ENCODE data around the gene TPCN1.

The TPCN1 gene

GRCh38 chr12:113185180-113186032 is 35.9 kb upstream of the TPCN1 start, which contains the start of the genes DDX54 and RITA1:
TSS of gene DDX54 (minus strand) at chr12:113185478. CDS start at chr12:113185451, 27 bp downstream.
TSS of gene RITA1 (plus strand) at chr12:113185721. CDS start at chr12:113186747, 1,026 bp downstream.
- Histone ChIP-seq H3K36me3 (ENCODE audit: insufficient read depth, low read length) (peaks cover 23% of the 10 kb centered on the region), H3K9me3 (ENCODE audit: low read length) (no peaks in the 10 kb centered on the region), H3K4me1 (ENCODE audit: insufficient read depth, low read length) (peaks cover 15% of the 10 kb centered on the region), H3K4me3 (ENCODE audit: low read length) (peak within 1 kb of the TSS; percentile 85), H3K27me3 (ENCODE audit: insufficient read depth, low read length) (no peaks in the 10 kb centered on the region), H2AFZ (ENCODE audit: low read depth, low read length) (peak within 1 kb of the TSS; percentile 86)

- Histone ChIP-seq H3K4me3 (ENCODE audit: low read length) (peak overlapping the region; percentile 85), H3K36me3 (ENCODE audit: insufficient read depth, low read length) (peaks cover 20% of the 10 kb centered on the region), H3K9me3 (ENCODE audit: low read length) (no peaks in the 10 kb centered on the region), H3K4me1 (ENCODE audit: insufficient read depth, low read length) (peaks cover 15% of the 10 kb centered on the region), H2AFZ (ENCODE audit: low read depth, low read length) (peak overlapping the region; percentile 86), H3K27me3 (ENCODE audit: insufficient read depth, low read length) (no peaks in the 10 kb centered on the region)
Observed at GRCh38 chr12:113186033-113186365, 35.3 kb upstream of the TPCN1 start.

GRCh38 chr12:113186666-113187325 is 34.5 kb upstream of the TPCN1 start:
- Histone ChIP-seq H3K9me3 (ENCODE audit: low read length) (no peaks in the 10 kb centered on the region), H3K4me1 (ENCODE audit: insufficient read depth, low read length) (peaks cover 15% of the 10 kb centered on the region), H3K36me3 (ENCODE audit: insufficient read depth, low read length) (peaks cover 26% of the 10 kb centered on the region), H2AFZ (ENCODE audit: low read depth, low read length) (no peak overlapping the region), H3K27me3 (ENCODE audit: insufficient read depth, low read length) (no peaks in the 10 kb centered on the region), H3K4me3 (ENCODE audit: low read length) (peak overlapping the region; percentile 85)

GRCh38 chr12:113189361-113189760 is 31.9 kb upstream of the TPCN1 start:
- Histone ChIP-seq H3K4me3 (ENCODE audit: low read length) (no peak overlapping the region), H2AFZ (ENCODE audit: low read depth, low read length) (no peak overlapping the region), H3K9me3 (ENCODE audit: low read length) (no peaks in the 10 kb centered on the region), H3K27me3 (ENCODE audit: insufficient read depth, low read length) (no peaks in the 10 kb centered on the region), H3K4me1 (ENCODE audit: insufficient read depth, low read length) (peaks cover 16% of the 10 kb centered on the region), H3K36me3 (ENCODE audit: insufficient read depth, low read length) (peaks cover 20% of the 10 kb centered on the region)

- Histone ChIP-seq H3K9me3 (ENCODE audit: low read length) (no peaks in the 10 kb centered on the region), H2AFZ (ENCODE audit: low read depth, low read length) (no peak overlapping the region), H3K4me3 (ENCODE audit: low read length) (no peak overlapping the region), H3K27me3 (ENCODE audit: insufficient read depth, low read length) (no peaks in the 10 kb centered on the region), H3K36me3 (ENCODE audit: insufficient read depth, low read length) (peaks cover 20% of the 10 kb centered on the region), H3K4me1 (ENCODE audit: insufficient read depth, low read length) (peaks cover 15% of the 10 kb centered on the region)
Observed at GRCh38 chr12:113190761-113191160, 30.5 kb upstream of the TPCN1 start.

- Histone ChIP-seq H3K4me1 (ENCODE audit: insufficient read depth, low read length) (peaks cover 11% of the 10 kb centered on the region), H3K27me3 (ENCODE audit: insufficient read depth, low read length) (no peaks in the 10 kb centered on the region), H3K9me3 (ENCODE audit: low read length) (no peaks in the 10 kb centered on the region), H3K4me3 (ENCODE audit: low read length) (no peak overlapping the region), H2AFZ (ENCODE audit: low read depth, low read length) (no peak overlapping the region), H3K36me3 (ENCODE audit: insufficient read depth, low read length) (peaks cover 20% of the 10 kb centered on the region)
Observed at GRCh38 chr12:113191227-113191626, 30.0 kb upstream of the TPCN1 start.

- peaks cover 4% of the 10 kb centered on the region for H3K4me1 ChIP-seq (ENCODE audit: insufficient read depth, low read length)
- no peaks in the 10 kb centered on the region for H3K27me3 ChIP-seq (ENCODE audit: insufficient read depth, low read length)
- no peak overlapping the region for H3K4me3 ChIP-seq (ENCODE audit: low read length)
- no peaks in the 10 kb centered on the region for H3K9me3 ChIP-seq (ENCODE audit: low read length)
- no peak overlapping the region for H2AFZ ChIP-seq (ENCODE audit: low read depth, low read length)
- H3K36me3 ChIP-seq (ENCODE audit: insufficient read depth, low read length): peaks cover 13% of the 10 kb centered on the region
Observed at GRCh38 chr12:113194971-113195391, 26.3 kb upstream of the TPCN1 start.

- H3K4me1 ChIP-seq (ENCODE audit: insufficient read depth, low read length): peaks cover 4% of the 10 kb centered on the region
- no peak overlapping the region for H2AFZ ChIP-seq (ENCODE audit: low read depth, low read length)
- H3K9me3 ChIP-seq (ENCODE audit: low read length): no peaks in the 10 kb centered on the region
- peaks cover 13% of the 10 kb centered on the region for H3K36me3 ChIP-seq (ENCODE audit: insufficient read depth, low read length)
- H3K27me3 ChIP-seq (ENCODE audit: insufficient read depth, low read length): no peaks in the 10 kb centered on the region
- no peak overlapping the region for H3K4me3 ChIP-seq (ENCODE audit: low read length)
Observed at GRCh38 chr12:113195598-113195997, 25.7 kb upstream of the TPCN1 start.

- no peak overlapping the region for H3K4me3 ChIP-seq (ENCODE audit: low read length)
- no peaks in the 10 kb centered on the region for H3K9me3 ChIP-seq (ENCODE audit: low read length)
- H3K27me3 ChIP-seq (ENCODE audit: insufficient read depth, low read length): no peaks in the 10 kb centered on the region
- peaks cover 5% of the 10 kb centered on the region for H3K36me3 ChIP-seq (ENCODE audit: insufficient read depth, low read length)
- peaks cover 4% of the 10 kb centered on the region for H3K4me1 ChIP-seq (ENCODE audit: insufficient read depth, low read length)
- H2AFZ ChIP-seq (ENCODE audit: low read depth, low read length): no peak overlapping the region
Observed at GRCh38 chr12:113196582-113196981, 24.7 kb upstream of the TPCN1 start.

- Histone ChIP-seq H3K36me3 (ENCODE audit: insufficient read depth, low read length) (peaks cover 1% of the 10 kb centered on the region), H3K4me3 (ENCODE audit: low read length) (no peak overlapping the region), H2AFZ (ENCODE audit: low read depth, low read length) (no peak overlapping the region), H3K27me3 (ENCODE audit: insufficient read depth, low read length) (no peaks in the 10 kb centered on the region), H3K4me1 (ENCODE audit: insufficient read depth, low read length) (peaks cover 4% of the 10 kb centered on the region), H3K9me3 (ENCODE audit: low read length) (no peaks in the 10 kb centered on the region)
Observed at GRCh38 chr12:113196990-113197389, 24.3 kb upstream of the TPCN1 start.

GRCh38 chr12:113197518-113198077 is 23.7 kb upstream of the TPCN1 start:
- Histone ChIP-seq H3K9me3 (ENCODE audit: low read length) (no peaks in the 10 kb centered on the region), H3K4me3 (ENCODE audit: low read length) (no peak overlapping the region), H3K36me3 (ENCODE audit: insufficient read depth, low read length) (no peaks in the 10 kb centered on the region), H3K27me3 (ENCODE audit: insufficient read depth, low read length) (no peaks in the 10 kb centered on the region), H3K4me1 (ENCODE audit: insufficient read depth, low read length) (no peaks in the 10 kb centered on the region), H2AFZ (ENCODE audit: low read depth, low read length) (no peak overlapping the region)

GRCh38 chr12:113198296-113198695 is 23.0 kb upstream of the TPCN1 start:
- no peaks in the 10 kb centered on the region for H3K27me3 ChIP-seq (ENCODE audit: insufficient read depth, low read length)
- no peaks in the 10 kb centered on the region for H3K9me3 ChIP-seq (ENCODE audit: low read length)
- H3K4me1 ChIP-seq (ENCODE audit: insufficient read depth, low read length): no peaks in the 10 kb centered on the region
- no peak overlapping the region for H3K4me3 ChIP-seq (ENCODE audit: low read length)
- no peaks in the 10 kb centered on the region for H3K36me3 ChIP-seq (ENCODE audit: insufficient read depth, low read length)
- H2AFZ ChIP-seq (ENCODE audit: low read depth, low read length): no peak overlapping the region
